NCI-H2107 treated with DMSO at 0.1 percent for 48 hours (cell line): ENCODE data around the gene HDGF.

Experiments used
- DNase-seq: peaks from one replicate; lab custom pipeline; 2025; ENCODE audit not compliant: unreplicated experiment; lab: John Stamatoyannopoulos, UW

Gene HDGF

GRCh38 chr1:156703336-156703735 lies 48.1 kb downstream of the HDGF start:
- DNase-seq, result no peak

GRCh38 chr1:156700736-156701531 lies 50.5 kb downstream of the HDGF start:
- no peak for DNase-seq

GRCh38 chr1:156698995-156699394 lies 52.5 kb downstream of the HDGF start:
- no peak for DNase-seq

GRCh38 chr1:156697481-156697880 lies 54.0 kb downstream of the HDGF start:
- DNase-seq, result no peak

- no peak for DNase-seq
These were observed 54.7 kb downstream of the HDGF start for GRCh38 chr1:156696755-156697154.

- DNase-seq, result no peak
These were observed 56.8 kb downstream of the HDGF start for GRCh38 chr1:156694690-156694962.

GRCh38 chr1:156693848-156694689 lies 57.4 kb downstream of the HDGF start:
- DNase-seq, result peak; percentile 47

GRCh38 chr1:156692925-156693847 lies 58.3 kb downstream of the HDGF start:
- DNase-seq, result peak; percentile 86

- no peak for DNase-seq
These were observed 59.0 kb downstream of the HDGF start for GRCh38 chr1:156692441-156692924.
